Gastrocnemius medialis (tissue), 4 donors: ENCODE results near the gene NCR3LG1.

Experiments used
- POLR2A ChIP-seq, 2 donors: fragments of 450-650 bp; IDR thresholded peaks; one replicate each; pipeline ENCODE4 v1.6.1; 2017; ENCODE audit warnings: antibody characterized with exemption in 2 of 2, mild to moderate bottlenecking in 2 of 2, moderate library complexity in 2 of 2
- TF ChIP-seq, protein P1 (sequence below), 5 experiments: fragments of 450-650 bp in 3 of 5; fragments of 200-600 bp in 2 of 5; sonication (generic) in 2 of 5; IDR thresholded peaks in 4 of 5; conservative IDR thresholded peaks in 1 of 5; 1 replicate in 4 of 5; 2 replicates in 1 of 5; pipeline ENCODE4 v1.5.1; 2016 to 2019; ENCODE audit warnings: antibody characterized with exemption in 5 of 5, mild to moderate bottlenecking in 3 of 5, moderate library complexity in 3 of 5

DNA sequence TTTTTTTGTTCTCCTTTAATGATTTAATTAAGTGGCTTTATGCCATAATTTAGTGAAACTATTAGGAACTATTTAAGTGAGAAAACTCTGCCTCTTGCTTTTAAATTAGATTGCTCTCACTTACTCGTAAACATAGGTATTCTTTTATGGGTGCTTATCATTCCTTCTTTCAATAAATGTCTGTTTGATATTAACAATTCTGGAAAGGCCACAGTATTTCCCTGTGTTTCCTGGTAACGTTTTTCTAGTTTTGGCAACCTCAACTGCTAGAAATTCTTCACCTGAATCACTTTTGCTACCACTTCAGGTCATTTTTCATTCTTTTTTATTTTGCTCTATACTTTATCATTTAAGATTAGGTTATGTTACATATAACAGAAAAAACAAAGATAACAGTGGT, 19.9 kb upstream of the NCR3LG1 start:
- TF ChIP-seq POLR2A (IDR thresholded peaks at IDR 0.05) = no peak
- TF ChIP-seq, protein P1, sequence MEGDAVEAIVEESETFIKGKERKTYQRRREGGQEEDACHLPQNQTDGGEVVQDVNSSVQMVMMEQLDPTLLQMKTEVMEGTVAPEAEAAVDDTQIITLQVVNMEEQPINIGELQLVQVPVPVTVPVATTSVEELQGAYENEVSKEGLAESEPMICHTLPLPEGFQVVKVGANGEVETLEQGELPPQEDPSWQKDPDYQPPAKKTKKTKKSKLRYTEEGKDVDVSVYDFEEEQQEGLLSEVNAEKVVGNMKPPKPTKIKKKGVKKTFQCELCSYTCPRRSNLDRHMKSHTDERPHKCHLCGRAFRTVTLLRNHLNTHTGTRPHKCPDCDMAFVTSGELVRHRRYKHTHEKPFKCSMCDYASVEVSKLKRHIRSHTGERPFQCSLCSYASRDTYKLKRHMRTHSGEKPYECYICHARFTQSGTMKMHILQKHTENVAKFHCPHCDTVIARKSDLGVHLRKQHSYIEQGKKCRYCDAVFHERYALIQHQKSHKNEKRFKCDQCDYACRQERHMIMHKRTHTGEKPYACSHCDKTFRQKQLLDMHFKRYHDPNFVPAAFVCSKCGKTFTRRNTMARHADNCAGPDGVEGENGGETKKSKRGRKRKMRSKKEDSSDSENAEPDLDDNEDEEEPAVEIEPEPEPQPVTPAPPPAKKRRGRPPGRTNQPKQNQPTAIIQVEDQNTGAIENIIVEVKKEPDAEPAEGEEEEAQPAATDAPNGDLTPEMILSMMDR (IDR thresholded peaks at IDR 0.05 in 4 of 5, conservative IDR thresholded peaks at IDR 0.05 in 1 of 5) = no peak
